Spleen (tissue), 11 donors: ENCODE results near the gene BMP2K. TPM values are rescaled to one million over a fixed set of nuclear protein-coding genes. Genes with fewer than 3 reads are reported as not detected.
A peak's percentile ranks its signal among the peaks of the same experiment; 100 is the strongest.
"Not testable (repeated sequence)": the region's sequence is repeated elsewhere in the genome, so short reads cannot be mapped to it uniquely, and the experiment has no call there.

Source experiments
- DNase-seq: peaks from one replicate; pipeline ENCODE4 v3.0.0-alpha.2; 2020
- H3K27ac ChIP-seq, 8 donors: fragments of 200-600 bp; sonication (generic) in 7 of 8; 1 replicate in 4 of 8; 2 replicates in 4 of 8; pipeline versions ENCODE4 v1.5.0 to v1.8.0; 2016 to 2021; ENCODE audit warnings: inconsistent platforms in 4 of 8, mild to moderate bottlenecking in 4 of 8, moderate library complexity in 1 of 8
- H3K27me3 ChIP-seq, 7 donors: fragments of 200-600 bp; sonication (generic) in 6 of 7; replicated peaks in 1 of 7; 1 replicate in 4 of 7; 2 replicates in 3 of 7; pipeline versions ENCODE4 v1.5.0 to v1.8.0; 2016 to 2021; ENCODE audit warnings: inconsistent platforms in 3 of 7, mild to moderate bottlenecking in 1 of 7
- H3K36me3 ChIP-seq, 6 donors: fragments of 200-600 bp; sonication (generic) in 5 of 6; 1 replicate in 4 of 6; 2 replicates in 2 of 6; pipeline versions ENCODE4 v1.5.0 to v1.8.0; 2016 to 2021; ENCODE audit warnings: inconsistent platforms in 2 of 6
- H3K4me1 ChIP-seq, 6 donors: fragments of 200-600 bp; sonication (generic) in 5 of 6; 1 replicate in 3 of 6; 2 replicates in 3 of 6; pipeline versions ENCODE4 v1.5.0 to v1.8.0; 2016 to 2021; ENCODE audit warnings: inconsistent platforms in 3 of 6
- H3K4me3 ChIP-seq, 8 donors: fragments of 200-600 bp; sonication (generic) in 7 of 8; 1 replicate in 4 of 8; 2 replicates in 4 of 8; pipeline versions ENCODE4 v1.5.0 to v1.8.0; 2016 to 2021; ENCODE audit warnings: inconsistent platforms in 4 of 8, mild to moderate bottlenecking in 4 of 8, moderate library complexity in 2 of 8
- H3K9me3 ChIP-seq, 8 donors: fragments of 200-600 bp; sonication (generic) in 7 of 8; 1 replicate in 4 of 8; 2 replicates in 4 of 8; pipeline versions ENCODE4 v1.5.0 to v1.8.0; 2016 to 2021; ENCODE audit warnings: inconsistent platforms in 4 of 8
- POLR2A ChIP-seq, 3 donors: fragments of 450-650 bp; IDR thresholded peaks; one replicate each; pipeline ENCODE4 v1.5.1; 2017; ENCODE audit warnings: antibody characterized with exemption in 3 of 3, mild to moderate bottlenecking in 1 of 3
- POLR2AphosphoS5 ChIP-seq, 3 donors: sonication (generic); formaldehyde crosslinking; IDR thresholded peaks; one replicate each; pipeline ENCODE4 v1.5.1; 2017; ENCODE audit warnings: antibody characterized with exemption in 3 of 3
- WGBS, 5 donors: extraction: QIAGEN DNeasy Blood & Tissue Kit in 3 of 5; methylation state at CpG; one replicate each; pipeline versions ENCODE4 v1.1.5 to v1.1.7; 2013 to 2018; 5-methylcytosine and 5-hydroxymethylcytosine counted together
- intact Hi-C: fragments of 100-400 bp; cut with DNase I; formaldehyde crosslinking; loops from one replicate; pipeline ENCODE4 v1.15.0; 2023; ENCODE audit warnings: low total_unique reads
- polyA plus RNA-seq, 3 donors: library from polyadenylated mRNA; stranded (reverse); fragments of 200-250 nt; gene quantifications; one replicate each; pipeline ENCODE4 v1.2.1, GENCODE V29; 2013
- total RNA-seq, 7 donors: library from RNA; depleted of rRNA in 3 of 7; stranded (reverse); fragments of >200 nt in 3 of 7; fragmentation: NEBNext Ultra II Directional in 4 of 7; extraction: Animal tissue kit (Norgen Biotek cat#: 25700) in 4 of 7; gene quantifications; one replicate each; pipeline versions ENCODE4 v1.1.0 to v1.2.1, GENCODE V29; 2016 to 2021
- TF ChIP-seq, protein P1 (sequence below), 11 experiments: fragments of 200-600 bp in 7 of 11; fragments of 450-650 bp in 4 of 11; sonication (generic) in 4 of 11; IDR thresholded peaks in 8 of 11; conservative IDR thresholded peaks in 3 of 11; 1 replicate in 7 of 11; 2 replicates in 4 of 11; pipeline versions ENCODE4 v1.4.0 to v1.8.0; 2016 to 2021; ENCODE audit warnings: antibody characterized with exemption in 11 of 11, inconsistent platforms in 4 of 11, mild to moderate bottlenecking in 1 of 11
- donor health status: healthy with polysubstance abuse.
- donor health status: DM: no; HTN: no; CAD: no; lungs with moderate emphysema.
- donor health status: DM: no; HTN: no; CAD: no.
- donor health status: Bipolar disorder and iron deficiency.
- donor health status: healthy.
- donor health status: DM: no; HTN: no; CAD: no.
- donor health status: DM: yes; HTN: yes; CAD: no.

Gene BMP2K
- total and polyA plus RNA-seq, 10 donors, result 27.4 to 154 (median 96.3) TPM

DNA sequence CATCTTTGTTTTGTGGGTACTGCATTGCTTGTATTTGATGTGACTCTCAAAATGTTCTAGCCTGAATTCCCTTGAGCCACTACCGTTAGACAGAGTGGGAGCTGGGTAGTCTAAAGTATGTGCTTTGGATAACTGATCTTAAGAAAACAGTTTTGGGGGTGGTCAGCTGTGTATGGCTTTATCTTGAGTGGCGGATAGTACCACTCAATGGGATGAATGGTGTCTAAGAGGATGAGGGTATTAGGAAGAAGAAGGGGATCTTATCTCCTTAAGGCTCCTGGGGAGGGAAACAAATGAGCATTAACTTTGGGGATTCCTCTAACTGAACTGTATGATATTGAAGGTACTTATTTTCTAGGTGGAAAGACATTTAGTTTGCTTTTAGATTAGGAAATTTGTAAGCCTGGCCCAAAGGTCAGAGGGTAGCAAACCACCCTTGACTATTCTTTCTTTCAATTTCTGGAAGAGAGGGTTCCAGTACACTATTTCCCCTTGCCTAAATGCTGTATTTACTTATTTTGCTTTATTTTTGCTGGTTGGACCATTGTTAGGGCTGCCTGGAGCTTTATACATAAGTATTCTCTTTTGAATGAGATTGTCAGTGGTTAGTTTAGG lies 11.3 kb downstream of the BMP2K start:
- intact Hi-C loops, result no loop called here
- TF ChIP-seq POLR2A (IDR thresholded peaks at IDR 0.05) (no peak), POLR2AphosphoS5 (IDR thresholded peaks at IDR 0.05) (no peak)
- TF ChIP-seq, protein P1, sequence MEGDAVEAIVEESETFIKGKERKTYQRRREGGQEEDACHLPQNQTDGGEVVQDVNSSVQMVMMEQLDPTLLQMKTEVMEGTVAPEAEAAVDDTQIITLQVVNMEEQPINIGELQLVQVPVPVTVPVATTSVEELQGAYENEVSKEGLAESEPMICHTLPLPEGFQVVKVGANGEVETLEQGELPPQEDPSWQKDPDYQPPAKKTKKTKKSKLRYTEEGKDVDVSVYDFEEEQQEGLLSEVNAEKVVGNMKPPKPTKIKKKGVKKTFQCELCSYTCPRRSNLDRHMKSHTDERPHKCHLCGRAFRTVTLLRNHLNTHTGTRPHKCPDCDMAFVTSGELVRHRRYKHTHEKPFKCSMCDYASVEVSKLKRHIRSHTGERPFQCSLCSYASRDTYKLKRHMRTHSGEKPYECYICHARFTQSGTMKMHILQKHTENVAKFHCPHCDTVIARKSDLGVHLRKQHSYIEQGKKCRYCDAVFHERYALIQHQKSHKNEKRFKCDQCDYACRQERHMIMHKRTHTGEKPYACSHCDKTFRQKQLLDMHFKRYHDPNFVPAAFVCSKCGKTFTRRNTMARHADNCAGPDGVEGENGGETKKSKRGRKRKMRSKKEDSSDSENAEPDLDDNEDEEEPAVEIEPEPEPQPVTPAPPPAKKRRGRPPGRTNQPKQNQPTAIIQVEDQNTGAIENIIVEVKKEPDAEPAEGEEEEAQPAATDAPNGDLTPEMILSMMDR (IDR thresholded peaks at IDR 0.05 in 8 of 11, conservative IDR thresholded peaks at IDR 0.05 in 3 of 11), result no peak
- no peaks in the 10 kb centered on the region for H3K27me3 ChIP-seq
- WGBS, 5 donors, result 82 to 90% (median 85%) methylated on average over 2 of the region's 2 CpGs
- H3K9me3 ChIP-seq, result no peaks in the 10 kb centered on the region
- H3K4me3 ChIP-seq, result no peak overlapping the region
- no peak overlapping the region for H3K27ac ChIP-seq
- H3K4me1 ChIP-seq, result peaks cover 11 to 93% (median 44%) of the 10 kb centered on the region in 6 donors
- DNase-seq, result no peak
- H3K36me3 ChIP-seq, result no peaks in the 10 kb centered on the region

DNA sequence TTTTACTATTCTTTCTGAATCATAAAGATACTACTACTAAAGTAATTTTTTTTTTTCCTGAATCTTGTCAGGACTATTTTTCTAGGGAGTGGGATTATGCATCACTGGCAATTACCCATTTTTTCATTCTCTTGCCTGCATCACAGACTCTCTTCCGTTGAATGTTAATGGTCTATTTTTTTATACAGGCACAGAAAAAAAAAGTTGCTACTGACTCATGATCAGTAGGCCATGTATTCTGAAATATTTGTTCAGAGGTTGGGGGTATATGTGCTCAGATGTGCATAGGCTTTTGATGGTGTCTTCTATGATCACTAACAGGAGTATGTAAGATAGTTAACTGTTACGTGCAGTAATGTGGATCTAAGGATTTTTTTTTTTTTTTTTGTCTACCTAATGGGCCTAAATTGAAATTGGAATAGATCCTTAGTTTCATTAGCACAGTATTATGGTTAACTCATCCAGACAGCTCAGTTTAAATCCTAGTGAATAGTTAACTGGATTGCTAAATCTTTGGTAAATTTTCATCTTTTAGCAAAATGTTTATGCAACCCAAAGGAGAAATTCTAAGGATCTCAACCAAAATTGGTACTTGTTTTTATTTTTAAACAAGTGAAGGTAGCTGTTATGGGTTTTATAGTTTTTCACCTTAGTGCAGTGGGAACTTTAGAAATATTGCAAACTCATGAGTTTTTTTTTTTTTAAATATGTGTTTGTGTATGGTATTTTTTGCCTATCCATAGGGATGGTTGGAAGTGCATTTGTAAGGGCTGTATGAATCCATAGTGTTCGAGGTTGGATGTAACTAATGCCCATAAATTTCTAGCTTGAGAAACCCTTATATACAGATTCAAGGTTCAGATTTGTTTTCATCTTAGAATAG lies 12.1 kb downstream of the BMP2K start:
- intact Hi-C loops, result no loop called here
- 84 to 89% (median 88%) methylated on average over 3 of the region's 3 CpGs for WGBS, 5 donors

DNA sequence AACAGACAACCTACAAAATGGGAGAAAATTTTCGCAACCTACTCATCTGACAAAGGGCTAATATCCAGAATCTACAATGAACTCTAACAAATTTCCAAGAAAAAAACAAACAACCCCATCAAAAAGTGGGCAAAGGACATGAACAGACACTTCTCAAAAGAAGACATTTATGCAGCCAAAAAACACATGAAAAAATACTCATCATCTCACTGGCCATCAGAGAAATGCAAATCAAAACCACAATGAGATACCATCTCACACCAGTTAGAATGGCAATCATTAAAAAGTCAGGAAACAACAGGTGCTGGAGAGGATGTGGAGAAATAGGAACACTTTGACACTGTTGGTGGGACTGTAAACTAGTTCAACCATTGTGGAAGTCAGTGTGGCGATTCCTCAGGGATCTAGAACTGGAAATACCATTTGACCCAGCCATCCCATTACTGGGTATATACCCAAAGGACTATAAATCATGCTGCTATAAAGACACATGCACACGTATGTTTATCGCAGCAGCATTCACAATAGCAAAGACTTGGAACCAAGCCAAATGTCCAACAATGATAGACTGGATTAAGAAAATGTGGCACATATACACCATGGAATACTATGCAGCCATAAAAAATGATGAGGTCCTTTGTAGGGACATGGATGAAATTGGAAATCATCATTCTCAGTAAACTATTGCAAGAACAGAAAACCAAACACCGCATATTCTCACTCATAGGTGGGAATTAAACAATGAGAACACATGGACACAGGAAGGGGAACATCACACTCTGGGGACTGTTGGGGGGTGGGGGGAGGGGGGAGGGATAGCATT lies 19.7 kb downstream of the BMP2K start:
- DNase-seq, H3K27me3 ChIP-seq, H3K27ac ChIP-seq, H3K36me3 ChIP-seq, H3K4me3 ChIP-seq, H3K9me3 ChIP-seq, intact Hi-C loops: not testable (repeated sequence)
- H3K4me1 ChIP-seq, result peaks cover 0 to 65% (median 32%) of the 10 kb centered on the region in 6 donors
- 94 to 100% (median 97%) methylated on average over 4 to 5 of the region's 5 CpGs for WGBS, 5 donors

More for the DNA sequence above, 12.1 kb downstream of the BMP2K start:
- TF ChIP-seq POLR2AphosphoS5 (IDR thresholded peaks at IDR 0.05) (no peak), POLR2A (IDR thresholded peaks at IDR 0.05) (no peak)
- TF ChIP-seq, protein P1 (IDR thresholded peaks at IDR 0.05 in 8 of 11, conservative IDR thresholded peaks at IDR 0.05 in 3 of 11), result no peak
- no peak overlapping the region for H3K4me3 ChIP-seq
- peaks cover 8 to 90% (median 38%) of the 10 kb centered on the region in 6 donors for H3K4me1 ChIP-seq
- no peak for DNase-seq
- H3K27ac ChIP-seq, result no peak overlapping the region
- no peaks in the 10 kb centered on the region for H3K36me3 ChIP-seq
- no peaks in the 10 kb centered on the region for H3K9me3 ChIP-seq
- H3K27me3 ChIP-seq, result no peaks in the 10 kb centered on the region

DNA sequence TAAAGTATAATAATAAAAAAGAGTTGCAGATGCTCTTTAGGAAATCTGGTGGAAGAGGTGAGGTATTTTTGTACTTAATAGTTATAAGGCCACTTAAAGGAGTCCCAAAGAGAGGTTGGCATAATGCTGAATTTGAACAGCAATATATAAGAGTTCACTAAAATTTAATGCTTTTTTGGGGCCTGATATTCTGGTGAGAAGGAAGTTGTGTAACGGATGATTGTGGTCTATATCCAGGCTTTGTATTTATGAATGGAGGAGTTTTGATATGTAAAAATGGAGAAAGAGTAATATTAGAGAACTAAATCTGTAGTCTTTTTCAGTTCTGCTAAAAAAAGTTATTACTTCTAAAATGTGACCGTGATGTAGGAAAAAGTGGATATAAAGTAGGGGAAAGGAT lies 20.4 kb downstream of the BMP2K start:
- H3K36me3 ChIP-seq, result peaks cover 0 to 9% (median 3%) of the 10 kb centered on the region in 6 donors
- H3K27ac ChIP-seq, result peak overlapping the region in 1 of 8 donors; percentile 7
- no peaks in the 10 kb centered on the region for H3K9me3 ChIP-seq
- intact Hi-C loops, result no loop called here
- no peak for DNase-seq
- no peak overlapping the region for H3K4me3 ChIP-seq
- TF ChIP-seq POLR2AphosphoS5 (IDR thresholded peaks at IDR 0.05) (no peak), POLR2A (IDR thresholded peaks at IDR 0.05) (no peak)
- TF ChIP-seq, protein P1 (IDR thresholded peaks at IDR 0.05 in 8 of 11, conservative IDR thresholded peaks at IDR 0.05 in 3 of 11), result no peak
- no peaks in the 10 kb centered on the region for H3K27me3 ChIP-seq
- 38 to 64% (median 43%) methylated on average over 2 of the region's 2 CpGs for WGBS, 5 donors
- peaks cover 0 to 59% (median 30%) of the 10 kb centered on the region in 6 donors for H3K4me1 ChIP-seq
